IMR-90 (cell line): ENCODE results near the gene PDIA4. TPM values are rescaled to one million over a fixed set of nuclear protein-coding genes. Genes with fewer than 3 reads are reported as not detected.

Source experiments
- ATAC-seq: fragments of 200-7000 bp; cut with Tn5 transposase; 2 replicates; pipeline ENCODE4 v1.9.1; 2020; ENCODE audit warnings: low read depth, mild to moderate bottlenecking, moderate library complexity
- BruUV-seq: library from RNA; stranded (reverse); fragments of 400-500 nt; replicated peaks from 2 replicates; lab custom pipeline; 2021; lab: Mats Ljungman, UMichigan
- CTCF ChIA-PET: fragments of 300-600 bp; formaldehyde crosslinking; extraction: SDS; loops from one replicate; lab custom pipeline; 2021; ENCODE audit warnings: antibody characterized with exemption; lab: Yijun Ruan, JAX
- POLR2A ChIA-PET: fragments of 300-600 bp; sonication (Branson Sonifier 250); formaldehyde crosslinking; loops from one replicate; lab custom pipeline; 2022; ENCODE audit warnings: antibody characterized with exemption; ENCODE audit not compliant: unreplicated experiment; lab: Charles Lee
- DNase-seq: peaks from one replicate; pipeline ENCODE4 v3.0.0; 2013
- H2AFZ ChIP-seq: replicated peaks from 2 replicates; pipeline ENCODE3; 2013; ENCODE audit warnings: low read length, mild to moderate bottlenecking; ENCODE audit not compliant: poor library complexity
- H2AK5ac ChIP-seq: 2 replicates; pipeline ENCODE4 v1.6.1; 2013; ENCODE audit warnings: low read depth, low read length, inconsistent platforms
- H2AK9ac ChIP-seq: replicated peaks from 2 replicates; pipeline ENCODE3; 2013; ENCODE audit warnings: mild to moderate bottlenecking, low read depth, low read length, moderate library complexity; ENCODE audit not compliant: poor library complexity
- H2BK120ac ChIP-seq: 2 replicates; pipeline ENCODE4 v1.6.1; 2013; ENCODE audit warnings: low read depth, low read length, inconsistent platforms
- H2BK15ac ChIP-seq: 3 replicates; pipeline ENCODE4 v1.6.1; 2013; ENCODE audit warnings: low read depth, low read length, inconsistent platforms
- H2BK20ac ChIP-seq: 2 replicates; pipeline ENCODE4 v1.6.1; 2013; ENCODE audit warnings: low read depth, mild to moderate bottlenecking, inconsistent platforms, low read length, moderate library complexity
- H2BK5ac ChIP-seq: 2 replicates; pipeline ENCODE4 v1.6.1; 2013; ENCODE audit warnings: mild to moderate bottlenecking, low read depth, low read length, inconsistent platforms; ENCODE audit not compliant: poor library complexity, severe bottlenecking
- H3K14ac ChIP-seq: replicated peaks from 2 replicates; pipeline ENCODE4 v1.6.1; 2013; ENCODE audit warnings: low read depth, low read length, inconsistent platforms
- H3K18ac ChIP-seq: 2 replicates; pipeline ENCODE4 v1.6.1; 2013; ENCODE audit warnings: low read depth, low read length, control low read depth
- H3K23ac ChIP-seq: 2 replicates; pipeline ENCODE4 v1.6.1; 2013; ENCODE audit warnings: low read depth, low read length, inconsistent platforms
- H3K27ac ChIP-seq: 2 replicates; pipeline ENCODE4 v1.5.1; 2013; ENCODE audit warnings: mild to moderate bottlenecking, control low read depth, low read length; ENCODE audit not compliant: insufficient read depth
- H3K27me3 ChIP-seq: 2 replicates; pipeline ENCODE4 v1.6.1; 2013; ENCODE audit warnings: low read length; ENCODE audit not compliant: control insufficient read depth, insufficient read depth
- H3K36me3 ChIP-seq: 2 replicates; pipeline ENCODE4 v1.6.1; 2013; ENCODE audit warnings: low read length, mixed read lengths; ENCODE audit not compliant: control insufficient read depth, insufficient read depth
- H3K4ac ChIP-seq: 2 replicates; pipeline ENCODE4 v1.6.1; 2013; ENCODE audit warnings: low read depth, low read length, inconsistent platforms
- H3K4me1 ChIP-seq: 2 replicates; pipeline ENCODE4 v1.6.1; 2013; ENCODE audit warnings: low read length, mixed read lengths; ENCODE audit not compliant: control insufficient read depth, insufficient read depth
- H3K4me2 ChIP-seq: 2 replicates; pipeline ENCODE4 v1.6.1; 2013; ENCODE audit warnings: low read depth, mild to moderate bottlenecking, control low read depth, low read length, moderate library complexity
- H3K4me3 ChIP-seq: 2 replicates; pipeline ENCODE4 v1.5.1; 2013; ENCODE audit warnings: low read depth, mild to moderate bottlenecking, control low read depth, low read length, moderate library complexity; ENCODE audit not compliant: insufficient read depth
- H3K56ac ChIP-seq: 2 replicates; pipeline ENCODE4 v1.6.1; 2013; ENCODE audit warnings: low read length, inconsistent platforms; ENCODE audit not compliant: insufficient read depth; ENCODE audit errors: extremely low read depth
- H3K79me1 ChIP-seq, 2 experiments: 2 replicates each; pipeline ENCODE4 v1.6.1; 2013; ENCODE audit warnings: low read length in 2 of 2, inconsistent platforms in 1 of 2, low read depth in 1 of 2
- H3K9ac ChIP-seq: 2 replicates; pipeline ENCODE4 v1.6.1; 2013; ENCODE audit warnings: low read depth, low read length, control low read depth
- H3K9me1 ChIP-seq: 2 replicates; pipeline ENCODE4 v1.6.1; 2013; ENCODE audit warnings: low read length, inconsistent platforms; ENCODE audit not compliant: insufficient read depth
- H3K9me3 ChIP-seq: 2 replicates; pipeline ENCODE4 v1.6.1; 2013; ENCODE audit warnings: low read length; ENCODE audit not compliant: control insufficient read depth, insufficient read depth
- H4K20me1 ChIP-seq: 2 replicates; pipeline ENCODE4 v1.6.1; 2013; ENCODE audit warnings: low read length, inconsistent platforms; ENCODE audit not compliant: insufficient read depth
- H4K5ac ChIP-seq: 2 replicates; pipeline ENCODE4 v1.6.1; 2013; ENCODE audit warnings: mild to moderate bottlenecking, low read depth, low read length, control low read depth
- H4K8ac ChIP-seq, 2 experiments: 2 replicates each; pipeline ENCODE4 v1.6.1; 2013; ENCODE audit warnings: low read depth in 2 of 2, low read length in 2 of 2, control low read depth in 1 of 2, inconsistent platforms in 1 of 2
- H4K91ac ChIP-seq: 2 replicates; pipeline ENCODE4 v1.6.1; 2013; ENCODE audit warnings: low read depth, low read length, inconsistent platforms; ENCODE audit not compliant: insufficient read depth
- POLR2A ChIP-seq: IDR thresholded peaks from 2 replicates; pipeline ENCODE4 v1.6.1; 2012; ENCODE audit warnings: mild to moderate bottlenecking, low read depth, low read length
- WGBS, 2 experiments: methylation state at CpG; one replicate each; pipeline versions ENCODE4 v1.1.5 to v1.1.7; 2013; ENCODE audit warnings: missing lambda C conversion rate in 2 of 2; ENCODE audit not compliant: insufficient read length in 1 of 2; ENCODE audit errors: extremely low coverage in 2 of 2; 5-methylcytosine and 5-hydroxymethylcytosine counted together
- dilution Hi-C: fragments of 300-500 bp; cut with HindIII; formaldehyde crosslinking; loops from one replicate; pipeline ENCODE4 v1.14.3; 2018; ENCODE audit warnings: low sequenced_read_pairs; ENCODE audit not compliant: unreplicated experiment
- in situ Hi-C: fragments of 300-500 bp; cut with MboI; formaldehyde crosslinking; loops from 3 replicates; pipeline ENCODE4 v1.14.3; 2019; ENCODE audit warnings: low sequenced_read_pairs, inconsistent platforms, mixed read lengths
- intact Hi-C: fragments of 100-400 bp; cut with micrococcal nuclease; formaldehyde crosslinking; loops from 2 replicates; pipeline ENCODE4 v1.10.0; 2022
- polyA plus RNA-seq, 3 experiments: library from polyadenylated mRNA; depleted of rRNA; stranded (reverse); fragments of >200 nt; gene quantifications; 2 replicates each; pipeline ENCODE4 v1.2.3, GENCODE V29; 2012; ENCODE audit warnings: low replicate concordance in 1 of 3
- total RNA-seq: library from RNA; depleted of rRNA; stranded (reverse); fragments of >200 nt; gene quantifications from 2 replicates; pipeline ENCODE4 v1.2.3, GENCODE V29; 2012

The PDIA4 gene
- total and polyA plus RNA-seq, 2 of the 4 experiments (the other 2 are of a cell fraction): 241 to 304 TPM

DNA sequence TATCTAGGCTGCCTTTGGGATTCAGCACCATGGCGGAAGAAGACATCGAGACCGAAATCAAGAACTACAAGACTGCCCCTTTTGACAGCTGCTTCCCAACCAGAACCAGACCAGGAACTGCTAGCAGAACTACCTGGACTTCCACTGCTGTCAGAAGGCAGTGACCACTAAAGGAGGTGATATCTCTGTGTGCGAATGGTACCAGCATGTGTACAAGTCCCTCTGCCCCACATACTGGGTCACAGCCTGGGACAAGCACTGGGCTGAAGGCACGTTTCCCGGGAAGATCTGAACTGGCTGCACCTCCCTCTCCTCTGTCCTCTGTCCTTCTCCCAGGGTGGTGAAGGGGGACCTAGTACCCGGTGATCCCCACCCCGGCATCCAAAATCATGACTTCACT is 25.6 kb upstream of the PDIA4 start:
- no peak overlapping the region for H3K23ac ChIP-seq
- intact Hi-C loops (no loop called here), dilution Hi-C loops (no loop called here), in situ Hi-C loops (no loop called here)
- no peak overlapping the region for H3K14ac ChIP-seq
- H3K4me1 ChIP-seq: no peaks in the 10 kb centered on the region
- H3K27me3 ChIP-seq: peaks cover 4% of the 10 kb centered on the region; the same call in 1 of the 2 replicates
- no peak overlapping the region for H2AK5ac ChIP-seq
- H3K9me1 ChIP-seq: no peaks in the 10 kb centered on the region
- CTCF ChIA-PET: interaction anchor here (0.6 to 1.1 kb wide), 2 partner anchors 181 to 754 kb away, joined by 3 to 4 read pairs; no protein-coding TSS in a partner anchor
- H3K4me3 ChIP-seq: no peak overlapping the region
- H3K4me2 ChIP-seq: no peak overlapping the region
- H3K36me3 ChIP-seq: no peaks in the 10 kb centered on the region
- POLR2A ChIA-PET: no interaction called here
- H3K9ac ChIP-seq: no peak overlapping the region
- no peak overlapping the region for H2BK20ac ChIP-seq
- DNase-seq: no peak
- no peak overlapping the region for H3K18ac ChIP-seq
- no peaks in the 10 kb centered on the region for H4K20me1 ChIP-seq
- H3K27ac ChIP-seq: no peak overlapping the region
- H2BK5ac ChIP-seq: no peak overlapping the region
- H3K4ac ChIP-seq: no peak overlapping the region
- no peak overlapping the region for H4K91ac ChIP-seq
- no peak for ATAC-seq
- no TSS peak for BruUV-seq
- H2BK15ac ChIP-seq: no peak overlapping the region
- no peak for TF ChIP-seq POLR2A
- peak overlapping the region; percentile 32 for H2AFZ ChIP-seq
- no peak overlapping the region for H3K56ac ChIP-seq
- no peaks in the 10 kb centered on the region for H3K9me3 ChIP-seq
- H2BK120ac ChIP-seq: no peak overlapping the region
- no peak overlapping the region for H4K8ac ChIP-seq
- H2AK9ac ChIP-seq: no peak overlapping the region
- whole genome bisulfite sequencing, 2 experiments: 83% methylated on average over 2 of the region's 8 CpGs; no CpG with 5 or more reads in 1 of the 2 experiments
- H3K79me1 ChIP-seq: no peaks in the 10 kb centered on the region
- H4K5ac ChIP-seq: no peak overlapping the region
